Muscle of back (tissue), 11 donors: ENCODE measurements around the gene MED9. TPM values are rescaled to one million over a fixed set of nuclear protein-coding genes. Genes with fewer than 3 reads are reported as not detected.

Experiments
- DNase-seq, 3 donors: peaks; one replicate each; pipeline versions ENCODE4 v3.0.0 to v3.0.0-alpha.2; 2013
- polyA plus RNA-seq, 10 donors: library from polyadenylated mRNA; unstranded; fragments of 120-200 nt; gene quantifications; one replicate each; pipeline ENCODE4 v1.2.1, GENCODE V29; 2013; ENCODE audit not compliant: insufficient read length in 10 of 10

MED9 gene
- polyA plus RNA-seq, 10 donors = 12.5 to 17.5 (median 14.5) TPM

GRCh38 chr17:17514361-17514992 lies 37.7 kb downstream of the MED9 start:
- DNase-seq = no peak

- DNase-seq = peak; percentile 56 to 71 (median 71)
Observed at GRCh38 chr17:17514993-17515933, 38.5 kb downstream of the MED9 start.

GRCh38 chr17:17515934-17516930 lies 39.4 kb downstream of the MED9 start:
- DNase-seq = peak; percentile 43 to 72 (median 59)

DNA sequence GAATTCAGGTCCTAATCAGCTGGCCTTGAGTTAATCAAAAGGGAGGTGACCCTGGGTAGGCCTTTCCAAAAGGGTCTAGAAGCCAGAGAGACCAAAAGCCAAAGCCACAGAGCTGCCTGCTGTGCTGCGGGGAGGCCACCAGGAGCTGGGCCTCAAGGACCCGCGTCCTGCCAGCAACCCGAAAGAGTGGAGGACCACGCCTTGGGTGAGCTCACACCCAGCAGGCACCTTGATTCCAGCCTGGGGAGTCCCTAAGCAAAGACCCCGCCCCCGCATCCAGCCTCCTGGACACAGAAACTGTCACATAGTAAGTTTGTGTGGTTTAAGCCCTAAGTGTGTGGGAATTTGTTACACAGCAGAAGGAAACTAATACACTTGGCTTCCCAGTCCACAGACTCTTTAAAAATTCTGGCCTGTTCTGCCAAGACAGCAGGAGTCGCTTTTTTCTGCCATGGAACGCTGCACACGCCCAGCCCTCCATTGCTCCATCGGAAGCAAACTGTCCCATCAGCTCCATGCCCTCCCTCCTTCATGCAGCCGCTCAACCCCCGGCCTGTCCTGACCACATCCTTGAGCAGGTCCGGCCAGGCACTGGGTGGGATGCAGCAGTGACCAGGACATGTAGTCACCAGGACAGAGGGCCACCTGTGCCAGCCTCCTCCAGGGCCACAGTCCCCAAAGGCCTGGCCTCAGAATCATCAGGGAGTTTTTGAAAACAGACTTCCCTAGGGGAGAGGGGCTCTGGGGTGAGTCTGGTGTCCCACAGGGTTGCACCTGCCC lies 40.3 kb downstream of the MED9 start:
- no peak for DNase-seq

DNA sequence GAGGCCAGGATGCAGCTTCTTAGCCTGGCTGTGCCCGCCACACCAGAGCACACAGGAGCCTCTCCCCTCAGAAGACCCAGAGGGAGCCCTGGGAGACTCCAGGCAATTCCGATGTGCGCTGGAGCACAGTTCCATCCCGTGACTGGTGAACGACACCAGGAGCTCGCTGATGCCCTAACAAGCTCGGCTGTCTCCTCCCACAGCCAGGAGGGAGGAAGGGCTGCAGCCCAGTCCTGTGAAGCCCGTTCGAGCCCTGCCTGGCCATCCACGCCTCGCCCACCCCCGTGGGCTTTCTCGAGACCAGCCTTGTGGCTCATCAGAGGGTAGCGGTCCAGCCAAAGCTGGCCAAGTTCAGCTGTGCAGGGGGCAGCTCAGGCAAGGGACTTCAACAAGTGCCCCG lies 41.2 kb downstream of the MED9 start:
- no peak for DNase-seq

DNA sequence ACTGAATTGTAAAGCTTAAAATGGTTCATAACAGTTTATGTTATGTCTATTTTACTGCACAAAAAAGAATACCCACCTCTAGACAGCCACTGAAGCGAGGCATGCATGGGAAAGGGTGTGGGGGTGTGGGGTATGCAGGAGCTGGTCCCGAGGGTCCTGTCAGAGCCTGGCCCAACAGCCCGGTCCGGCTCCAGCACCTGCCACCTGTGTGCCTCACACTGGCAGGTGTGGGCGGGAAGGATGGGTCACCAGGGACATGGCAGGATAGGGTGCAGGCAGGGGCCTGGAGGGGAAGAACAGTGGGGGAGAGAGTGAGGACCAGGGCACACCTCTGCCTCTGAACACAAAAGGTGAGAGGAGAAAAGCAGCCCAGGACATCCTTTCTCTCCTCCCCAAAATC lies 42.2 kb downstream of the MED9 start:
- no peak for DNase-seq

DNA sequence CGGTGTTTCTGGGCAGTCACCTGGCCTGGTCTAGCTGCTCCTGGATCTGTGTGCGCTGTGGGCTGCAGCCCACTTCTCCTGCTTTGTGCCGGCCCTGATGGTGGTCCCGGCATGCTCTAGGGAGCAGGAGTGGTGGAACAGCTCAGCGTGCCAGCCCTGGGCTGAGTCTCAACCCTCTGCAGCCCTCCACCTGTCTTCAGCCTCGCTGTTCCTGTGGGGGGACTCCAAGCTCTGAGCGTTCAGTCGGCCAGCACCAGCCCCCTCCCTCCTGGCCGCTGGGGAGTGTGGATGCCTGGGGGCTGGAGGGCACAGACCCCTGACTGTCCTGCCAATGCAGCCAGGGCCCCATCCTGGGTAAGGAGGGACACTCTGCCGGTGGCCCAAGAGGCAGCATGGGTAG lies 43.1 kb downstream of the MED9 start:
- no peak for DNase-seq

- no peak for DNase-seq
Observed at GRCh38 chr17:17520599-17521232, 43.9 kb downstream of the MED9 start.

- no peak for DNase-seq
Observed at GRCh38 chr17:17523001-17523730, 46.4 kb downstream of the MED9 start.

DNA sequence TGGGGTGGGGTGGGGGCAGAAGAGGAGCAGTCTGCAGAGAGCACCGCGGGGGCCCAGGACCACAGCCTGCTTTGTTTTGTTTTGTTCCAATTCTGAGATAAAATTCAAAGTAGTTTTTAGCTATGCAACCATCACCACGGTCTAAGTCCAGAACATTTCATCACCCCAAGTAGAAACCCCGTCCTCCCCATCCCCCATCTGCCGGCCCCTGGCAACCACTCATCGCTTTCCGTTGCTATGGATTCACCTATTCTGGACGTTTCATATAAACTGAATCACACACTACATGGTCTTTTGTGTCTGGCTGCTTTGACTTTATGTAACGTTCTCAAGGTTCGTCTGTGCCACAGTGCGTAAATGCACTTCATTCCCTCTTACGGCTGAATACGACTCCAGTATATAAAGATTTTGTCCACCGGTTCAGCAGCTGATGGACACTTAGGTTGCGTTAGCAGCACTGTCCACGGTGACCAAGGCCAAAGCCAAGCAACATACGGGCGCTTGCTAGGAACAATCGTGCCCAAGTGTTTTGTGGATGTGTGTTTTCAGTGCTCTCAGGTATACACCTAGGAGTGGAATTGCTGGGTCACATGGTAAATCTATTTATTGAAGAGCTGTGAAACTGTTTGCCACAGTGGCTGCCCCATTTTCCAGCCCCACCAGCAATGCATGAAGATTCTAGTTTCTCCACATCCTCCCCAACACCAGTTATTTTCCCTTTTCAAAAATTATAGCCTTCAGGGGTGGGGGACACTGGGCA lies 47.1 kb downstream of the MED9 start:
- DNase-seq = no peak

- no peak for DNase-seq
Observed at GRCh38 chr17:17525311-17525710, 48.5 kb downstream of the MED9 start.

DNA sequence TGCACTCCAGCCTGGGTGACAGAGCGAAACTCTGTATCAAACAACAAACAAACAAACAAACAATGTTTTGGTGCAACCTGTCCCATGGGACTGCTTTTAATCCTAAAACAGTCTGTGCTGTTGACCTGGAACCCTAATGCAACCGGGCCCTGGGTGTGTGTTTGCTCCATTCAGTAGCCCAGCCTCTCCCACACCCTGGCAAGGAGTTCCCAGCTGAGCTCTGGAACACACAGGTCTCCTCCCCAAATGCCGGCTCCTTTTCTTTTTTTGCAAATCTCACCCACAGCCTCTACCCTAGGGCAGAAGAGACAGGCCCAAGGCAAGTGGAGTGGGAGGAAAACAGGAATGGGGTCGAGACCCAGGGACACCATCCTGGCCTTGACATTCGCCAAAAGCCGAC lies 49.2 kb downstream of the MED9 start:
- no peak for DNase-seq

DNA sequence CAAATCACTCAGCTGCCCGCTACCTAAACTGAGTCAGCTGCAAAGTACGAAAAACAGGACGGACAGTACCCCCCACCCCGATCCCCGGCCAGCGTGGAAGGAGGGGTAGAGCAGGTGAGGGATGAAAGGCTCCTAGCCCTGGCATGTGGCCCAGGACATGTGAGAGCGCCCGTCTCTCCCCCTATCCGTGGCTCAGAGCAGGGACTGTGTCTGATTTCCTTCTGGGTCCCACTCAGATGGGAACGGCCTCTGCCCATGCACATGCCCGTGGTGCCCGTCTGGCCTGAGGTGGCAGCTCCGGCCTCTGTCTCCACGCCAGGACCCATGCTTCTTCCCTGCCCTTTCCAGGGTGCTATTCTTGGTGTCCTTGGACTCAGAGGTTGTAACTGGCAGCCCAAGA lies 49.6 kb downstream of the MED9 start:
- DNase-seq = no peak

GRCh38 chr17:17527534-17527933 lies 50.7 kb downstream of the MED9 start:
- DNase-seq = no peak

DNA sequence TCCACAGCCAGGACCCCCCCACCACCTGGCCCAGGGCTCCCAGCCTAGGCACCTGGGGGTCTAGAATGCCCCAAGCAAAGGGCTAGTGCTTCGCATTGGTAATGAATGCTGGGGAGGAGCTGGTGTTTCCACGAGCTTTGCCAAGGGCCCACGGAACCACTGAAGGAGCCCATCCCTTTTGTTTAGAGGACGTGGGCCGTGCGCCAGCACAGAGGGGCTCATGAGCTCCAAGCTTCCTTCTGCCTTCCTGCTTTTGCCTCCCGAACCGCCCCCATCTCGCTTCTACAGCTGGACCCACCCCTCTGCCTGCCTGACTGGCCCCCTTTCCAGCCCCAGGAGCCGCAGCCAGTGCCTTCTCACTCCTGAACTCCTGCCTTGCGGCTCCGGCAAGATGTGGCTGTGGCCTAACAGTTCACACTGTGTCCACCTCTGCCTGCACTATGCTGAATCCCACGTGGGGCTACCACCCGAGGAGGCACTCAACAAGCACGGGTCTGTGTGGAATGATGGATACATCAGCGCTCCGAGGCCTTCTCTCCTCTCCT lies 51.2 kb downstream of the MED9 start:
- no peak for DNase-seq

GRCh38 chr17:17528696-17529652 lies 52.2 kb downstream of the MED9 start:
- no peak for DNase-seq

GRCh38 chr17:17531156-17531555 lies 54.4 kb downstream of the MED9 start:
- DNase-seq = no peak

DNA sequence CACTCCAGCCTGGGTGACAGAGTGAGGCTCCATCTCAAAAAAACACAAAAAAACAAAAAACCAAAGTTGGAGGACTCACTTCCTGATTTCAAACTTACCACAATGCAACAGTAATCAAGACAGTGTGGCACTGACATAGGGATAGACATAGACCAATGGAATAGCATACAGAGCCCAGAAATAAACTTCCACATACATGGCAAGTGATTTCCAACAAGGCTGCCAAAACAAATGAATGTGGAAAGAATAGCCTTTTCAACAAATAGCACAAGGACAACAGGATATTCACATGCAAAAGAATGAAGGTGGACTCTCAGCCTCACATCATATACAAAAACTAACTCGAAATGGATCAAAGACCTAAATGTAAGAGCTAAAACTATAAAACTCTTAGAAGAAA lies 56.2 kb downstream of the MED9 start:
- DNase-seq = no peak
